Liver (tissue), 9 donors: ENCODE measurements around the gene IGF2BP3. TPM values are rescaled to one million over a fixed set of nuclear protein-coding genes. Genes with fewer than 3 reads are reported as not detected.

Experiments
- DNase-seq: peaks from one replicate; pipeline ENCODE4 v3.0.0-alpha.2; 2017; ENCODE audit warnings: low spot score
- H3K27ac ChIP-seq, 2 donors: one replicate each; pipeline ENCODE4 v1.7.0; 2013; ENCODE audit warnings: inconsistent platforms in 2 of 2, low read length in 2 of 2, control low read depth in 1 of 2, low read depth in 1 of 2, mild to moderate bottlenecking in 1 of 2
- H3K27me3 ChIP-seq, 4 donors: one replicate each; pipeline versions ENCODE4 v1.6.1 to v1.7.0; 2013; ENCODE audit warnings: low read length in 3 of 4, inconsistent platforms in 1 of 4, mild to moderate bottlenecking in 1 of 4, moderate library complexity in 1 of 4; ENCODE audit not compliant: control insufficient read depth in 4 of 4, insufficient read depth in 4 of 4
- H3K36me3 ChIP-seq, 4 donors: one replicate each; pipeline versions ENCODE4 v1.6.1 to v1.7.0; 2013; ENCODE audit warnings: low read length in 3 of 4, mild to moderate bottlenecking in 3 of 4, low read depth in 1 of 4, moderate library complexity in 1 of 4; ENCODE audit not compliant: control insufficient read depth in 4 of 4, insufficient read depth in 3 of 4
- H3K4me1 ChIP-seq, 4 donors: one replicate each; pipeline versions ENCODE4 v1.6.1 to v1.7.0; 2013; ENCODE audit warnings: low read length in 3 of 4, mild to moderate bottlenecking in 3 of 4, moderate library complexity in 1 of 4; ENCODE audit not compliant: control insufficient read depth in 4 of 4, insufficient read depth in 4 of 4
- H3K4me3 ChIP-seq, 3 donors: one replicate each; pipeline versions ENCODE4 v1.6.1 to v1.7.0; 2013; ENCODE audit warnings: low read length in 3 of 3, control low read depth in 1 of 3, low read depth in 1 of 3, mild to moderate bottlenecking in 1 of 3
- H3K9ac ChIP-seq, 2 donors: one replicate each; pipeline ENCODE4 v1.7.0; 2013; ENCODE audit warnings: low read length in 2 of 2, mild to moderate bottlenecking in 2 of 2, moderate library complexity in 2 of 2, control low read depth in 1 of 2, low read depth in 1 of 2
- H3K9me3 ChIP-seq, 4 donors: one replicate each; pipeline versions ENCODE4 v1.6.1 to v1.7.0; 2013; ENCODE audit warnings: low read length in 3 of 4; ENCODE audit not compliant: control insufficient read depth in 4 of 4
- ATF3 ChIP-seq: IDR thresholded peaks from 2 replicates; pipeline ENCODE4 v1.6.1; 2016; ENCODE audit warnings: antibody characterized with exemption
- CTCF ChIP-seq: fragments of 150-350 bp; IDR thresholded peaks from 2 replicates; pipeline ENCODE4 v1.5.1; 2017; ENCODE audit warnings: improper control_type of control experiment, low read depth, low read length; ENCODE audit not compliant: missing input control
- EGR1 ChIP-seq, 2 donors: IDR thresholded peaks; 2 replicates each; pipeline ENCODE4 v1.6.1; 2016 to 2018; ENCODE audit warnings: antibody characterized with exemption in 2 of 2, low read depth in 2 of 2
- FOXA1 ChIP-seq: IDR thresholded peaks from 2 replicates; pipeline ENCODE4 v1.6.1; 2016; ENCODE audit warnings: antibody characterized with exemption
- FOXA2 ChIP-seq: IDR thresholded peaks from 2 replicates; pipeline ENCODE4 v1.6.1; 2016; ENCODE audit warnings: antibody characterized with exemption
- GABPA ChIP-seq, 2 donors: IDR thresholded peaks in 1 of 2; conservative IDR thresholded peaks in 1 of 2; 2 replicates each; pipeline ENCODE4 v1.6.1; 2016; ENCODE audit warnings: antibody characterized with exemption in 2 of 2, mild to moderate bottlenecking in 1 of 2, moderate library complexity in 1 of 2
- HNF4A ChIP-seq, 2 donors: conservative IDR thresholded peaks; 2 replicates each; pipeline ENCODE4 v1.6.1; 2016; ENCODE audit warnings: antibody characterized with exemption in 2 of 2, mild to moderate bottlenecking in 2 of 2
- HNF4G ChIP-seq: IDR thresholded peaks from 2 replicates; pipeline ENCODE4 v1.6.1; 2016; ENCODE audit warnings: antibody characterized with exemption
- JUND ChIP-seq, 2 donors: IDR thresholded peaks; 2 replicates each; pipeline ENCODE4 v1.6.1; 2016; ENCODE audit warnings: antibody characterized with exemption in 2 of 2
- NR2F2 ChIP-seq: IDR thresholded peaks from 2 replicates; pipeline ENCODE4 v1.6.1; 2016; ENCODE audit warnings: antibody characterized with exemption
- RAD21 ChIP-seq, 2 donors: IDR thresholded peaks; 2 replicates each; pipeline ENCODE4 v1.6.1; 2016; ENCODE audit warnings: antibody characterized with exemption in 2 of 2, mild to moderate bottlenecking in 2 of 2
- REST ChIP-seq: IDR thresholded peaks from 2 replicates; pipeline ENCODE4 v1.6.1; 2016; ENCODE audit warnings: antibody characterized with exemption, mild to moderate bottlenecking
- RXRA ChIP-seq, 2 donors: IDR thresholded peaks; 2 replicates each; pipeline ENCODE4 v1.6.1; 2017 to 2018; ENCODE audit warnings: antibody characterized with exemption in 2 of 2, mild to moderate bottlenecking in 1 of 2
- SP1 ChIP-seq: IDR thresholded peaks from 2 replicates; pipeline ENCODE4 v1.6.1; 2018; ENCODE audit warnings: antibody characterized with exemption, mild to moderate bottlenecking
- TAF1 ChIP-seq: conservative IDR thresholded peaks from 2 replicates; pipeline ENCODE4 v1.6.1; 2016; ENCODE audit warnings: antibody characterized with exemption, mild to moderate bottlenecking
- YY1 ChIP-seq: IDR thresholded peaks from 2 replicates; pipeline ENCODE4 v1.6.1; 2016; ENCODE audit warnings: antibody characterized with exemption, mild to moderate bottlenecking
- WGBS: extraction: QIAGEN DNeasy Blood & Tissue Kit; methylation state at CpG from one replicate; pipeline ENCODE4 v1.1.7; 2013; 5-methylcytosine and 5-hydroxymethylcytosine counted together
- polyA plus RNA-seq, 2 donors: library from polyadenylated mRNA; stranded (reverse) in 1 of 2; unstranded in 1 of 2; fragments of 200-250 nt in 1 of 2; fragments of >200 nt in 1 of 2; fragmentation: Nextera tagmentation in 1 of 2; extraction: Ambion mirVana in 1 of 2; gene quantifications; one replicate each; pipeline versions ENCODE4 v1.2.1 to v1.2.3, GENCODE V29; 2013 to 2015
- total RNA-seq, 2 donors: library from RNA; depleted of rRNA; stranded (reverse); fragments of >200 nt; gene quantifications; one replicate each; pipeline ENCODE4 v1.2.3, GENCODE V29; 2014
- TF ChIP-seq, protein P1 (sequence below): IDR thresholded peaks from 2 replicates; pipeline ENCODE4 v1.6.1; 2016; ENCODE audit warnings: antibody characterized with exemption
- donor health status: healthy.
- donor health status: healthy.
- donor health status: healthy.
- donor health status: healthy.
- donor health status: healthy.

IGF2BP3 gene
- total and polyA plus RNA-seq, 4 donors, result 0.17 to 28.4 (median 0.23) TPM; not detected in 1

GRCh38 chr7:23293500-23294073 lies 176.7 kb downstream of the IGF2BP3 start:
- Histone ChIP-seq H3K9me3 (no peaks in the 10 kb centered on the region), H3K4me1 (peaks cover 0 to 18% (median 6%) of the 10 kb centered on the region in 4 donors), H3K4me3 (no peak overlapping the region), H3K36me3 (no peaks in the 10 kb centered on the region), H3K9ac (no peak overlapping the region), H3K27ac (no peak overlapping the region), H3K27me3 (no peaks in the 10 kb centered on the region)
- no peak for DNase-seq
- 93% methylated on average over 12 of the region's 12 CpGs for WGBS
- TF ChIP-seq, protein P1, sequence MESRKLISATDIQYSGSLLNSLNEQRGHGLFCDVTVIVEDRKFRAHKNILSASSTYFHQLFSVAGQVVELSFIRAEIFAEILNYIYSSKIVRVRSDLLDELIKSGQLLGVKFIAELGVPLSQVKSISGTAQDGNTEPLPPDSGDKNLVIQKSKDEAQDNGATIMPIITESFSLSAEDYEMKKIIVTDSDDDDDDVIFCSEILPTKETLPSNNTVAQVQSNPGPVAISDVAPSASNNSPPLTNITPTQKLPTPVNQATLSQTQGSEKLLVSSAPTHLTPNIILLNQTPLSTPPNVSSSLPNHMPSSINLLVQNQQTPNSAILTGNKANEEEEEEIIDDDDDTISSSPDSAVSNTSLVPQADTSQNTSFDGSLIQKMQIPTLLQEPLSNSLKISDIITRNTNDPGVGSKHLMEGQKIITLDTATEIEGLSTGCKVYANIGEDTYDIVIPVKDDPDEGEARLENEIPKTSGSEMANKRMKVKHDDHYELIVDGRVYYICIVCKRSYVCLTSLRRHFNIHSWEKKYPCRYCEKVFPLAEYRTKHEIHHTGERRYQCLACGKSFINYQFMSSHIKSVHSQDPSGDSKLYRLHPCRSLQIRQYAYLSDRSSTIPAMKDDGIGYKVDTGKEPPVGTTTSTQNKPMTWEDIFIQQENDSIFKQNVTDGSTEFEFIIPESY, result no peak
- TF ChIP-seq YY1, result no peak
- TF ChIP-seq FOXA1, result no peak
- no peak for TF ChIP-seq ATF3
- no peak for TF ChIP-seq NR2F2
- no peak for TF ChIP-seq RXRA (IDR thresholded peaks at IDR 0.05)
- TF ChIP-seq JUND (IDR thresholded peaks at IDR 0.05), result no peak
- no peak for TF ChIP-seq EGR1 (IDR thresholded peaks at IDR 0.05; ENCODE audit: low read depth in 2 of 2)
- TF ChIP-seq HNF4G, result no peak
- TF ChIP-seq RAD21 (IDR thresholded peaks at IDR 0.05), result no peak
- TF ChIP-seq FOXA2, result no peak
- no peak for TF ChIP-seq SP1
- no peak for TF ChIP-seq HNF4A (conservative IDR thresholded peaks at IDR 0.05)
- TF ChIP-seq CTCF, result no peak
- TF ChIP-seq GABPA (IDR thresholded peaks at IDR 0.05 in 1 of 2, conservative IDR thresholded peaks at IDR 0.05 in 1 of 2), result no peak
- TF ChIP-seq REST, result no peak

DNA sequence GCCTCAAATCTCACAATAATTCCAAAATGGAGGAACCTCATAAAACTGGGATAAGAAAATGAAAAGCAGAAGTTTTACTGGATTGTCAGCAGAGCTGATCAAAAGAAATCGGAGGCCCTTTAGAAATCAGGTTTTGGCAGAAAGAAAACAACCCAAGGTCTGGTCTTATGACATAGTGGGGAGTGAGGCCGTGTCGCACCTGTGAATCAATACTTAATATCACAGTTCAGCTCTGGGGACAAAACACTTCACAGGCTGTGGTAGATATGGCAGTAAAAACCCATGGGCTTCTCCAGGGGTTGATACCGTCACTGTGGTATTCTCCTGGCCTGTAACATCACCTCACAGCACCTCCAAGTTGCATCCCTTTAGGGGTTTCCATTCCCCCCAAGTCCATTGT lies 177.7 kb downstream of the IGF2BP3 start:
- WGBS, result 69% methylated on average over 4 of the region's 4 CpGs
- H3K9ac ChIP-seq, result no peak overlapping the region
- no peak for TF ChIP-seq SP1
- TF ChIP-seq ATF3, result no peak
- no peak for TF ChIP-seq FOXA2
- TF ChIP-seq TAF1, result no peak
- no peak for TF ChIP-seq EGR1 (IDR thresholded peaks at IDR 0.05; ENCODE audit: low read depth in 2 of 2)
- TF ChIP-seq, protein P1, result no peak
- no peak for TF ChIP-seq REST
- no peak for TF ChIP-seq HNF4G
- TF ChIP-seq YY1, result no peak
- TF ChIP-seq JUND (IDR thresholded peaks at IDR 0.05), result no peak
- TF ChIP-seq FOXA1, result no peak
- TF ChIP-seq NR2F2, result no peak
- no peak for TF ChIP-seq HNF4A (conservative IDR thresholded peaks at IDR 0.05)

More for the DNA sequence above, 177.7 kb downstream of the IGF2BP3 start:
- no peak overlapping the region for H3K4me3 ChIP-seq
- no peaks in the 10 kb centered on the region for H3K9me3 ChIP-seq
- no peaks in the 10 kb centered on the region for H3K36me3 ChIP-seq
- peaks cover 0 to 18% (median 6%) of the 10 kb centered on the region in 4 donors for H3K4me1 ChIP-seq
- H3K27me3 ChIP-seq, result no peaks in the 10 kb centered on the region
- H3K27ac ChIP-seq, result no peak overlapping the region
- DNase-seq, result no peak
